Gastrocnemius medialis (tissue), 4 donors: Measurements from ENCODE around the gene PLPPR2. TPM values are rescaled to one million over a fixed set of nuclear protein-coding genes. Genes with fewer than 3 reads are reported as not detected.
"Not testable (repeated sequence)": the region's sequence is repeated elsewhere in the genome, so short reads cannot be mapped to it uniquely, and the experiment has no call there.

Experiments
- ATAC-seq, 2 donors: fragments of 150-250 bp; one replicate each; pipeline ENCODE4 v1.9.1; 2016
- DNase-seq, 2 donors: peaks; one replicate each; pipeline ENCODE4 v3.0.0-alpha.2; 2019
- H3K27ac ChIP-seq, 4 donors: fragments of 200-600 bp; sonication (generic); 1 replicate in 1 of 4; 2 replicates in 3 of 4; pipeline ENCODE4 v1.5.1; 2016 to 2018; ENCODE audit warnings: mild to moderate bottlenecking in 2 of 4, moderate library complexity in 1 of 4
- H3K27me3 ChIP-seq, 3 donors: fragments of 200-600 bp; sonication (generic) in 2 of 3; 1 replicate in 1 of 3; 2 replicates in 2 of 3; pipeline versions ENCODE4 v1.5.1 to v1.6.0; 2016 to 2019; ENCODE audit warnings: mild to moderate bottlenecking in 1 of 3, moderate library complexity in 1 of 3
- H3K36me3 ChIP-seq, 2 donors: fragments of 200-600 bp; sonication (generic) in 1 of 2; one replicate each; pipeline ENCODE4 v1.5.1; 2017 to 2018
- H3K4me1 ChIP-seq, 2 donors: fragments of 200-600 bp; sonication (generic) in 1 of 2; one replicate each; pipeline ENCODE4 v1.5.1; 2016 to 2017; ENCODE audit warnings: mild to moderate bottlenecking in 2 of 2
- H3K4me3 ChIP-seq, 4 donors: fragments of 200-600 bp; sonication (generic) in 3 of 4; 1 replicate in 1 of 4; 2 replicates in 3 of 4; pipeline ENCODE4 v1.5.1; 2016 to 2019; ENCODE audit warnings: mild to moderate bottlenecking in 2 of 4
- H3K9me3 ChIP-seq, 3 donors: fragments of 200-600 bp; sonication (generic) in 2 of 3; 1 replicate in 1 of 3; 2 replicates in 2 of 3; pipeline ENCODE4 v1.5.1; 2016 to 2019
- CTCF ChIP-seq, 5 experiments: fragments of 450-650 bp in 3 of 5; fragments of 200-600 bp in 2 of 5; sonication (generic) in 2 of 5; IDR thresholded peaks in 4 of 5; conservative IDR thresholded peaks in 1 of 5; 1 replicate in 4 of 5; 2 replicates in 1 of 5; pipeline ENCODE4 v1.5.1; 2016 to 2019; ENCODE audit warnings: antibody characterized with exemption in 5 of 5, mild to moderate bottlenecking in 3 of 5, moderate library complexity in 3 of 5
- POLR2A ChIP-seq, 2 donors: fragments of 450-650 bp; IDR thresholded peaks; one replicate each; pipeline ENCODE4 v1.6.1; 2017; ENCODE audit warnings: antibody characterized with exemption in 2 of 2, mild to moderate bottlenecking in 2 of 2, moderate library complexity in 2 of 2
- in situ Hi-C, 4 donors: fragments of 200-750 bp; cut with MboI; loops; one replicate each; pipeline versions ENCODE4 v1.15.0 to v1.8.0; 2017; ENCODE audit warnings: low sequenced_read_pairs in 4 of 4
- intact Hi-C: fragments of 100-400 bp; cut with DNase I; formaldehyde crosslinking; loops from one replicate; pipeline ENCODE4 v1.15.1; 2023; ENCODE audit warnings: low total_unique reads
- total RNA-seq, 4 donors: library from RNA; depleted of rRNA; stranded (reverse); fragments of >200 nt; gene quantifications; one replicate each; pipeline versions ENCODE4 v1.1.0 to v1.2.3, GENCODE V29; 2016

The PLPPR2 gene
- total RNA-seq, 4 donors from 2014 or later, result 18.6 to 46.2 (median 36.9) TPM

DNA sequence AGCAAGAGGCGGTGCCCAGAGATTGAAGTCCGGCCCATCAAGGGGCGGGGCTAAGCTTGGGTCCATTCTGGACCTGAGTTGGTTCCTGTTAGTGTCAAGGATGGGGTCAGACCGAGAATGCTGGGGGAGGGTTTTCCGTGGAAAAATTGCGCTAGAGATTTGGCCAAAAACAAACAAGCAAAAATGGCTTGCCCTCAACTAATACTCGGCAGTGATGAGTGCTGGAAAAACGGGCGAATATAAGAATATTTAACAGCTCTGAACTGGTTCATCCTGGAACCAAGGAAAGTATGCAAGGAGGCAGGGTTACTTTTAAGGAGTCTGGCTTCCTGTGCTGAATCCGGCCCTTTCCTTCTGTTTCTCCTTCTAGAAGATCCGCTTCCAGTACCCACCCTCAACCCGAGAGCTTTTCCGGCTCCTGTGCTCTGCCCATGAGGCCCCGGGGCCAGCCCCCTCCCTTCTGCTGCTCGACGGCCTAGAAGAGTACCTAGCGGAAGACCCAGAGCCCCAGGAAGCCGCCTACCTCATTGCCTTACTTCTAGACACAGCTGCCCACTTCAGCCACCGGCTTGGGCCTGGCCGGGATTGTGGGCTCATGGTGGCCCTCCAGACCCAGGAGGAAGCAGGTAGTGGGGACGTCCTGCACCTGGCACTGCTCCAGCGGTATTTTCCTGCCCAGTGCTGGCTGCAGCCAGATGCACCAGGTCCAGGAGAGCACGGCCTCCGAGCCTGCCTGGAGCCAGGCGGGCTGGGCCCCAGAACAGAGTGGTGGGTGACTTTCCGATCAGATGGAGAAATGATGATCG is 20.1 kb downstream of the PLPPR2 start:
- intact Hi-C loops (loop anchor here (10.0 kb wide), 3 partner anchors 81 to 981 kb away; partner anchors contain the start of genes TSPAN16 and ZNF653), in situ Hi-C loops (loop anchor here in 2 of 4 donors (5.0 to 25.0 kb wide), 2 partner anchors 62 to 212 kb away; partner anchors contain the start of genes ACP5 (in 1 of the 2), ODAD3 (in 1 of the 2), PRKCSH (in 1 of the 2) and ZNF627 (in 1 of the 2))
- peak overlapping the region; percentile 44 to 79 (median 73) for H3K4me3 ChIP-seq
- H3K36me3 ChIP-seq, result no peaks in the 10 kb centered on the region
- peak overlapping the region; percentile 93 to 97 (median 94) for H3K27ac ChIP-seq
- peaks cover 28% of the 10 kb centered on the region in 2 donors for H3K4me1 ChIP-seq
- H3K27me3 ChIP-seq, result no peaks in the 10 kb centered on the region
- no peak for ATAC-seq
- peak in 1 of 2 donors; percentile 42 for DNase-seq
- TF ChIP-seq POLR2A (IDR thresholded peaks at IDR 0.05) (peak; percentile 42 to 68), CTCF (IDR thresholded peaks at IDR 0.05 in 4 of 5, conservative IDR thresholded peaks at IDR 0.05 in 1 of 5) (no peak)
- no peaks in the 10 kb centered on the region for H3K9me3 ChIP-seq

- no peaks in the 10 kb centered on the region for H3K9me3 ChIP-seq
- H3K27ac ChIP-seq, result peak overlapping the region; percentile 8 to 94 (median 36)
- H3K27me3 ChIP-seq, result peaks cover 5 to 9% (median 7%) of the 10 kb centered on the region in 3 donors
- no peak for ATAC-seq
- no peak overlapping the region for H3K4me3 ChIP-seq
- DNase-seq, result peak in 1 of 2 donors; percentile 25
- H3K36me3 ChIP-seq, result no peaks in the 10 kb centered on the region
- H3K4me1 ChIP-seq, result peaks cover 36 to 40% of the 10 kb centered on the region in 2 donors
- TF ChIP-seq CTCF (IDR thresholded peaks at IDR 0.05 in 4 of 5, conservative IDR thresholded peaks at IDR 0.05 in 1 of 5) (no peak), POLR2A (IDR thresholded peaks at IDR 0.05) (no peak)
- intact Hi-C loops, result loop anchor here (10.0 kb wide), 3 partner anchors 82 to 982 kb away; partner anchors contain the start of genes TSPAN16 and ZNF653
- in situ Hi-C loops, result loop anchor here in 2 of 4 donors (5.0 to 25.0 kb wide), 2 partner anchors 60 to 210 kb away; partner anchors contain the start of genes ACP5 (in 1 of the 2), ODAD3 (in 1 of the 2), PRKCSH (in 1 of the 2) and ZNF627 (in 1 of the 2)
These were observed 22.0 kb downstream of the PLPPR2 start for GRCh38 chr19:11377237-11377636.

DNA sequence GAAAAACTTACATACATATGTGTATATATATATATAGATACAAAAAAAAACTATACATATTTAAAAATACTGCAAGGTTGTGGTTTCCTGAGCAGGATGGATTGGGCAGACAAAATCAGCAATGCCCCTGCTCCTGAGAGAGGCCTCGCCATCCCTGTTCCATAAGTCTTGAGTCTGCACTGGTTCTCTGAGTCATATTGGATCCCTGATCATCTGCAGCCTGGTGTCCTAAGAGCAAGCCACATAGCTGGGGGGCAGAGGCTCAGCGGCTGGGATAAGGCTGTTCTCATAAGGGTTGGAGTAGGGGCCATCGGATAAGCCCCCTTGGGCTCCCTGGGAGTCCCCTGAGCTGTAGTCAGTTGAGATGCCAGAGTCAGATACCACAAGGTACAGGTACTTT is 22.5 kb downstream of the PLPPR2 start:
- Histone ChIP-seq H3K4me1 (peaks cover 36 to 40% of the 10 kb centered on the region in 2 donors), H3K36me3 (no peaks in the 10 kb centered on the region), H3K9me3 (no peaks in the 10 kb centered on the region), H3K27ac (peak overlapping the region in 2 of 4 donors; percentile 19 to 34), H3K4me3 (no peak overlapping the region), H3K27me3 (peaks cover 10 to 14% (median 12%) of the 10 kb centered on the region in 3 donors)
- ATAC-seq, result no peak
- TF ChIP-seq POLR2A (IDR thresholded peaks at IDR 0.05) (no peak), CTCF (IDR thresholded peaks at IDR 0.05 in 4 of 5, conservative IDR thresholded peaks at IDR 0.05 in 1 of 5) (no peak)
- in situ Hi-C loops, result loop anchor here in 2 of 4 donors (5.0 to 25.0 kb wide), 2 partner anchors 60 to 210 kb away; partner anchors contain the start of genes ACP5 (in 1 of the 2), ODAD3 (in 1 of the 2), PRKCSH (in 1 of the 2) and ZNF627 (in 1 of the 2)
- DNase-seq, result no peak
- intact Hi-C loops, result loop anchor here (10.0 kb wide), 3 partner anchors 83 to 983 kb away; partner anchors contain the start of genes TSPAN16 and ZNF653

- Histone ChIP-seq H3K27ac (peak overlapping the region in 2 of 4 donors; percentile 19 to 34), H3K27me3 (peaks cover 18 to 22% (median 20%) of the 10 kb centered on the region in 3 donors), H3K9me3 (no peaks in the 10 kb centered on the region), H3K4me3 (no peak overlapping the region), H3K4me1 (peaks cover 36 to 40% of the 10 kb centered on the region in 2 donors), H3K36me3 (no peaks in the 10 kb centered on the region)
- in situ Hi-C loops (loop anchor here in 2 of 4 donors (5.0 to 25.0 kb wide), 2 partner anchors 59 to 209 kb away; partner anchors contain the start of genes ACP5 (in 1 of the 2), ODAD3 (in 1 of the 2), PRKCSH (in 1 of the 2) and ZNF627 (in 1 of the 2)), intact Hi-C loops (loop anchor here (10.0 kb wide), 3 partner anchors 84 to 984 kb away; partner anchors contain the start of genes TSPAN16 and ZNF653)
- no peak for ATAC-seq
- TF ChIP-seq CTCF (IDR thresholded peaks at IDR 0.05 in 4 of 5, conservative IDR thresholded peaks at IDR 0.05 in 1 of 5) (peak in 2 of 5 experiments; percentile 3 to 35), POLR2A (IDR thresholded peaks at IDR 0.05) (no peak)
- no peak for DNase-seq
These were observed 23.3 kb downstream of the PLPPR2 start for GRCh38 chr19:11378319-11379189.

DNA sequence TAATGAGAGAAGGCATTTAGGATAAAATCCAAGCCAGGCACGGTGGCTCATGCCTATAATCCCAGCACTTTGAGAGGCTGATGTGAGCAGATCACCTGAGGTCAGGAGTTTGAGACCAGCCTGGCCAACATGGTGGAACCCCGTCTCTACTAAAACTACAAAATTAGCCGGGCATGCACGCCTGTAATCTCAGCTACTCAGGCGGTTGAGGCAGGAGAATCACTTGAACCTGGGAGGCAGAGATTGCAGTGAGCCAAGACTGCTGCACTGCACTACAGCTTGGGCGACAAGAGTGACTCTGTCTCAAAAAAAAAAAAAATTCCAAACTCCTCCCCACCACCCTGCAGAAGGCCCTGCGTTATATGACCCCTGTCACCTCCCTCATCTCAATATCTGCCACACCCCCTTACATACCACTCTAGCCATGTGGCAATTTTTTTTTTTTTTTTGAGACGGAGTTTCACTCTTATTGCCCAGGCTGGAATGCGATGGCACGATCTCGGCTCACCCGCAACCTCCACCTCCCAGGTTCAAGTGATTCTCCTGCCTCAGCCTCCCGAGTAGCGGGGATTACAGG is 24.1 kb downstream of the PLPPR2 start:
- H3K4me1 ChIP-seq, result peaks cover 31 to 33% of the 10 kb centered on the region in 2 donors
- DNase-seq, H3K36me3 ChIP-seq, H3K4me3 ChIP-seq, H3K9me3 ChIP-seq, ATAC-seq, H3K27ac ChIP-seq: not testable (repeated sequence)
- in situ Hi-C loops (loop anchor here in 2 of 4 donors (5.0 to 25.0 kb wide), 2 partner anchors 58 to 208 kb away; partner anchors contain the start of genes ACP5 (in 1 of the 2), ODAD3 (in 1 of the 2), PRKCSH (in 1 of the 2) and ZNF627 (in 1 of the 2)), intact Hi-C loops (loop anchor here (10.0 kb wide), 3 partner anchors 85 to 985 kb away; partner anchors contain the start of genes TSPAN16 and ZNF653)
- peaks cover 24 to 30% (median 28%) of the 10 kb centered on the region in 3 donors for H3K27me3 ChIP-seq
